Measurements from ENCODE around the gene MLLT3.

MLLT3 gene

DNA sequence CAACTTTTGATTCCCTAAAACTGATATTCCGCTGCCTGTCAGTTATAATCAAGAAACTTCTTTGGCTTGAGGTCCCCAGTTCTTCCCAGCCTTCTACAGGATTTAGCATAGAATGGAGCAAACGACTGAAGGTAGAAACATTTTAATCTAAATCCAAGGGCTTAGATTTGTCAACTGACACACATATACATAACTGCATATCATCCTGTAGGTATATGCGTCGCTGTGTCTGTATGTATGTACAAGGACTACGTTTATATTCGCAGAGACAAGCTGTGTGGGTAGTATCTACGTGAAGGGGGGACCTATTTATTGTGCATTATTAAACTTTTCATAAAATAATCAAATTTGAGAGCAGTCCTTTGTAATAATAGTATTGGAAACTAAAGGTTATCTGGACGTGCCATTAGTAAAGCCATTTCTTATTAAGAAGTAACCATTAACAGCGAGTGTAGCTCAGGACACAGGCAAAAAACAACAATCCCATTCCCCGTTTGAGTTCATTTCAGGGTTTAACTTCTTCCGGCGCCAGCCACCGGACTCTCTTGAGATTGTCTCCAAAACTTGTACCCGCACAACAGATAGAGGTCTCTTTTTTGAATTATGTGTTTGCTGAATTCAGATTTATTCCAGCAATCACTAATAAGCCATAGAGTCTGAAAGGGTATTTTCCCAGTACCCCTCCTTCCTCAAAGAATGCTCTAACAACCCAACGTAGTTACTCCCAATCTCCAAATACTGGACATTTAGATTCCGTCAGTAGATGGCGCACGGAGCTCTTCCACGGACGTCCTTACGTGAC is 2.1 kb upstream of the MLLT3 start:
- DNase-seq = peak; percentile 87 to 89 (median 89)

DNA sequence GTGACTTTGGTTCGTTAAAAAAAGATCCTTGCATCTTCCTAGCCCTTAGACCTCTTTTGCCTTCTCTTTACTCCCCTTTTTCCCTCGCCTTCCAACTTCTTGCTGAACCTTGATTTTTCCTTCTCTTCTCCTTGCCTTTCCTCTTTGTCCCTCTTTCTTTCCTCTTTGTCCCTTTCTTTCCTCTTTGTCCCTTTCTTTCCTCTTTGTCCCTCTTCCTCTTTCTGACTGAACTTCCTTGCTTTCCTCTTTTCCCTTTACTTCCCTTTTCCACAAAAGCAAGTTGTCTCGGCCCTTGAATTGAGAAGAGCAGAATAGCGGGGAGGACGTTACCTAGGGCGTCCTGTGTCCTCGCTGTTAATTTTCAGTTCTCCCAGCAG is 1.4 kb upstream of the MLLT3 start:
- peak in 2 of 3 donors; percentile 26 to 49 for DNase-seq

DNA sequence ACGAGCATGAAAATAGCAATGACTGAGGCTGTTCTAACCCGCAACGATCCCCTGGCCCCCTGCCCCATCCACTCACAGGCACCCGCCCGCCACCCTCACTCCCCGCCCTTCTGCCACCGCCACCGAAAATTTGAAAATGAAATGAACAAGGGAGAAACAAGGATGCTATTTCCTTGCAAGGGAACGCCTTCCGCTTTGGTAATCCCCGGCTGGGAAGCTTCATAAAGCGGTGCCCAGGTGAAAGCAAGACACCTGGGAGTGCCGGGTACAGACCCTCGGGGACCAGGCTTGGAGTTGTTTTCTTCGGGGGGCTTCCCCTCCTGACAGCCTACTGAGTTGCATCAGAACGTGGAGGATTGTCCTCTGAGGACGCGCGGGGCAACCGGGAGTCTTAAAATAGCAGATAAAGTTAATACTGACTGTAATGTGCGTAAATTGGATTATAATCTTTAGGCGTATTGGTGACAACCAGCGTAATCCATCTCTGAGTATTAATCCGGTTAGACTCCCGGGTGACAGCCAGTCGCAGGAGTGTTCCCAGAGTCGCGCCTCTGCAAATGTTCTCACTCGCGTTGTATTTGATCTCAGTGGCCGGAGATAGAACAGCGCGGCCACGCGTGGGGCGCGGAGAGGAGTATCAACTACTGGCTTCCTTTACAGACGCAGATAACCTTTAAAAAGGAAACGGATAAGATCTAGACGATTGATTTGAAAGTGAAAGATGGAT is 885 bp upstream of the MLLT3 start:
- DNase-seq = peak in 2 of 3 donors; percentile 29 to 32

DNA sequence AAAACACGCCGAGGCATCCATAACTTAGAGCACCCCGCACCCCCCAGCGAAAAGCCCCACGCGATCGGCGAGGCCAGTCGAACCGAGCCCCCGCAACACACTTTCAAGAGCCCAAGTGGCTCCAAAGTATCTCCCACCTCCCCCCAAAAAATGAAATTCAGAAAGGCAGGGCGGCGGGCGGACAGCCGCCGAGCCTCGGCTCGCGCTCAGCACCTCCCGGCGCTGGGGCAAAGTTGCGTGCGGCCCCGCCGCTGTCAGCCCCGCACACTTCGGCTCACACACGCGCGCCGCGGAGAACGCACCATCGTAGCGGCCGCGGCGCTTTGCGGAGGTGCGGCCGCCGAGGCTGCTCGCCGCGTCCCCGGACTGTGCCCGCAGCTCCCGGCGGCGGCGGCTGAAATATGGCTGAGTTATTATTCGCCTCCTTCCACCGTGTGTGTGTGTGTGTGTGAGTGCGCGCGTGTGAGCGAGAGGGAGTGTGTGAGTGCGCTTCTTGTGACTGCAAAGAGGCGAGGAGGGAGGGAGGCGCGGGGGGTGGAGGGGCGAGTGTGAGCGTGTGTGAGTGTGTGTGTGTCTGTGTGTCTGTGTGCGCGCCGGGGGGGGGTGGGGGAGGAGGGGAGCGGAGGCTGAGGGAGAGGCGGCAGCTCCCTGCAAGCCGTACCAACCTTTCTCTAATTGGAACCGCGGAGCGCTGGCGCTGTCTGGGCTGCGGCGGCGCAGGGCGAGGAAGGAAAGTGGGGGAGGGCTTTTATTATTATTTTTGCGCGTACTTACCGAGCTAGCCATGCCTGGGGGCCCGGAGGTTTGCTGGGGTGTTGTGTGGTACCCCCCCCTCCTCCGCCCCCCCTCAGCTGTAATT is 599 bp downstream of the MLLT3 start:
- peak; percentile 52 to 71 (median 55) for DNase-seq

DNA sequence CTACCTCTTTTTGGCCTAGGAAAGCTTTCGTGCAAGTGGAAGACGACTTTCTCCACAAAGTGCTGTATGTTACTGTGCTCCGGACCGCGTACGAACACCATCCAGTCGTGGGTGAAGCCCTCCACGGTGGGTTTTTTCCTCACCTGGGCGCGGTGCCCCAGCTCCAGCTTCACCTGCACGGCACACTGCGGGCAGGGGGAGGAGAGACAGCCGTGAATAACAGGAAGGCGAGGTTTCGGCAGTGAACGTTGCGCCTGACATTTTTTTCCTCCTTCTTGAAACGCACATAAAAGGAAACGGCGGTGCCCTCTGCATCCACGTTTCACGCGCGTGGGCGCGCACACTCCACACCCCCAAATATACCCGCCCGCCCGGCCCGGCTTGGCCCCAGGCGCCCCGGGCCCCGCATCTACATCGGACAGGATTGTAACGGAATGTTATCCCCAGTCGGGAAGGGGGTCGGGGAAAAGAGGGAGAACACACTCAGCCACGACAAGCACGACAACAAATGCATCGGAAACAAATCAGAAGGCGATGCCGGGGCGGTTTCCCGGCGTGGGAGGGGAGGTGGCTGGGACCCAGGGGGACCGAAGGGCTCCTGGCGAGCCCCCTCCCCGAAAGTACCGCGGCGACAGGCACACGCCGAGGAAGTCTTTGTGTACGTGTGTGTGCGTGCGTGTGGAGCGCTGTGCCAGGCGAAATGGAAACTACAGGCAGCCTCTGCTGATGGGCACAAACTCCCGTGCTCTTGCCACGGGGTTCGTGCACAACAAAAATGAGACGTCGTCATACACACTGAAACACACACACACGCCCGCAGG is 1.4 kb downstream of the MLLT3 start:
- peak; percentile 44 to 68 (median 54) for DNase-seq

DNA sequence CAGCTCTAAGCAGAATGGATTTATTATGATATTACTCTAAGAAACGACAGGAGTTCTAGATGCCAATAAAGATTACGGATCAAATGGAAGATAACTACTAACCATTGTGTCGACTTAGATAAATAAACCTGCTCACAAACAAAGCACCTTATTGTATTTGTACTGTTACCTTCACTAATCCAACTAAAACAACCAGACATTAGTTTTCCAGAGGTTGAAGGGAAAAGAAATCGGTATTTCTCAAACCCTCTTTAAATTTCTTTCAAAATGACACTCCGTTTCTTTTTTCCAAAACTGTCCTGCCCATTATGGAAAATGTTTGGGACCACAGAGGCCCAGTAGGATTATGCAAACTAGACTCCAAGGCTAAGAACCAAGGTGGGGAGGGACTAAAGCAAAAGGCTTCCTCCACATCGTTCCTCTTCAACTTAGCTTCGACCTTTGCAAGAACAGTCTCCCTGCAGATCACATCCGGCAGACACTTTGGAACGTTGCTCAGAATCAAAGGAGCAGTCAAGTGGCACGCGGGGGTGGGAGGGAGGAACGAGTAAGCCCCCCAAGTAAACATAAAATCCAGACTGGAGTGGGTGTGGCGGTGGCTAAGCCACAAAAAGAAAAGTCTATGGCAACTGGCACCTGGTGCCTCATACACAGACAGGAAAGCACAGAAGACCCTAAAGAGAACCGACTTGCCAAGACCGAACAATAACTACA is 2.7 kb downstream of the MLLT3 start:
- DNase-seq = no peak

DNA sequence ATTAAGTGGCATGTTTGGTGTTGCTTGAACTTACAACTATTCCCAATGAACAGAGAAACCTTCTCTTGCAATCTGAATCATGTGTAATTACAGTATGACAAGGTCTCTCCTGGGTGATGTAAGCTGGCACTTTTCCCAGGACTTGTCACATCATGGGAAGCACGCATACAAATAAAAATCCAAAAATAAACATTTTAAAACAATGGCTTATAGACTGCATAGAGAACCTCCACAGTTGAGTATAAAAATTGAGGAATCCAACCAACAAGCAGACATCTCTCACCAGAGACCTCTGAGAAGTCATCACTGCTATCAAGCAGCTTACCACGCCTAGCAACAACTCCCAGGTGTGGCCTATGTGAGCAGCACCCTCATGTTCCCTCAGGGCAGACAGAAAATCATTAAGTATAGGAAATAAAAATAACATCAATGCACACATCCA is 3.9 kb downstream of the MLLT3 start:
- peak; percentile 37 to 47 (median 46) for DNase-seq

DNA sequence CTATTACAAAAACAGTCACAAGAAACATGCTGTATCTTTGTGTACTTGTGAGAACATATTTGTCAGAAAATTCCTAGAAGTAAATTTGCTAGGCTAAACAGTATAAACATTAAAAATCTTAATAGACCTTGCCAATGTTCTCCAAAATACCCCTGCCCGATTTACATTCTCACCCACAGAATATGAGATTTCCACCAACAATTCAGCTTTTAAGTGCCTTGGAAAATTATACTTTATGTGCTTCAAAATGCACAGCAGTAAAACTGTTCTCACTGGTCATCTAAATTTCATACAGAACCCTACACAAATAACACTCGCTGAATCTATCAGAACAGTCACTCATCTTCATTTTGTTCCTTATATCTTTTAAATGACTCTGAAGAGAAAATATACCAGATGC is 5.5 kb downstream of the MLLT3 start:
- DNase-seq = no peak

DNA sequence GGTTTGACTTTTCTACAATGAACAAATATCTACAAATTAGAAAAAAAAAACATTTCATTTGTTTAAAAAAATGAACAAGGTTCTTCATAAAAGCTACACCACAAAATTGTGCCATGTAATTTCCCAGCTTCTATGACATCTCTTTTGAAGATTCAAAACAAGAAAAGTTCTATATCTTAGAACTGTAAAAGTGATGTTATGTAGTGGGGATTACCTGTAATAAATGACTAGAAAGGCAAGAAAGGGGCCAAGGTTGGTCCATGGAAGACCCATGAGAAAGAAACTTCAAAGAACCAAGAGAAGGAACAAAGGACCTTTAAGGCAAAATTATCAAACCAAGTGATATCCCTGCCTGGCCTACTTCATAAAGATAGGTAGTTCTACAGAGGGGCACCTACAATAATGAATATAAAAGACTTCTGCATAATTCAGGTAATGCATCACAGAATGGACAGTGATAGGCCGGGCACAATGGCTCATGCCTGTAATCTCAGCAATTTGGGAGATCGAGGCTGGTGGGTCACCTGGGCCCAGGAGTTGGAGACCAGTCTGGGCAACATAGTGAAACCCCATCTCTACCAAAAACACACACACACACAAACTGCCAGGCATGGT is 7.6 kb downstream of the MLLT3 start:
- DNase-seq = no peak

DNA sequence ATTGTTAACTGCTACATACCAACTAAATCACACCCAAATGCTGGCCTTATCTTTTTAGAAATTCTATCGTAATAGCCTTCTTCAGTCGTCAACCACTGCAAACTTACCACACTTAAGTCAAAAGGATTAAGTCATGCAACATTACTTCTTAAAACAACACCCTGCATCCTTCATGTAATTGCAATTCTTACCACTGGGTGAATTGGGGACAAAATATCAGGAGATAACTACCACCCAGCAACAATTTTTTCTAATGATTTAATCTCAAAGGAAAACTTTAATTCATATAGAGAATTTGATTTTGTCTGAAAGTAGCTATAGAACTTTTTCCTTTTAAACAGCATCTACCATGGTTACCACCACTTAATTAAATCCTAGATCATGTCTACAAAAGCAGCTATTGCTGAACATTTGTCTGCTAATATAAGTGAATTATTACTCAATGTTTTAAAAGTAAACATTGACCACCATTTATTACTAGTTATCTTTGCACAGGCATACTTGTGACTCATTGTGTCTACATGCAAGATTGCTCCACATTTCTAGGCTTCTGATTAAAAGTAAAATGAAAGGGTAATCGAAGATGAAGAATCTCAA is 10.5 kb downstream of the MLLT3 start:
- DNase-seq = peak in 2 of 3 donors; percentile 34 to 41

DNA sequence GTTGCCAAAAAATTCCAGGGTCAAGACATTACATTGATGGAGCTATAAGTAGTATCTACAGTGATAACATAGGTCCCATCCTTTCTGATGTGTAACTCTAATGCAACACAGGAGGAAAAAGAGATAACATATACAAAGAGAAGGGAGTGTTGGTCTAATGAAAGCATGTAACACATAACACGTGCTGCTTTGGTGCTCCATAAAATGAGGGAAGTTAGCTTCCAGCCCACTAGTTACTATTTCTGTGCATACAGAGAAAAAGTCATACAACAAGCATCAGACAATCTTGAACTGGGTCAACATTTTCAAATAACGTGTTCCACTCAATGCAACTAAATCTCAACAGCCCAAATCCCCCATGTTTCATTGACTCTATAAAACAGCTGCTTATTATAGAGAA is 11.7 kb downstream of the MLLT3 start:
- DNase-seq = no peak

DNA sequence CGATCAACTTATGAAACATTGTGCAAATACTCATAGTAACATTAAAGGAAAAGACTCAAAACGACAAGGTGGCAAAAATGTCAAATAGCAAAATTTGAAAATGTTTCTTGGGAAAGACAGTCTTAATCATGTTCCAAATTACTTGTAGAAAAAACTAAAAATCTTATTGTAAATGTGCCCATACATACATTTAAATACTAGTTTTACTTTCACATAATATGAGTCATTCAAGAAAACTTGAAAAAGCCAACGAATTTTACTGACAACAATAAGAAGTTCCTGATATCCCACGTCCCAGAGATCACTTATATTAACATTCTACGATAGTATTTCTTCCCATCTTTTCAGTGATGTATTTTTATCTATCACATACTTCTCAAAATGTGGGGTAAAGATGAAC is 13.7 kb downstream of the MLLT3 start:
- peak in 1 of 3 donors; percentile 35 for DNase-seq

DNA sequence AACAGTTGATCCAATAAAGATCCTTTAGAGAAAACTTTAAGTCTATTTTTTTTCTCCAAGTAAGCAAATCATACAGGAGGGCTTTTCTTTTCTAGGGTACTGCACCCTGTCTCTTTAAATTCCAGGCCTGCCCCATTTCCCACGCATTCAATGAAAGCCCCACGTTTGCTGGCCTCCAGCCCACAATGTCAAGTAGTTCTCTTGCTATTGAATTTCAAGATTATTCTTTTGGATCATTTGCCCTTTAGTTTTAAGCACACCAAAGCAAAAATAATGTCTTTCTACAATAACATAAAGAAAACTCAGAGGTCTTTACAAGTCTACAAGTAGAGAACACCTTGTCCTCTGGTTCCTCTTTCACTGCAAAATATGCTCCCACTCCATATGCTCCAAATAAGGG is 15.6 kb downstream of the MLLT3 start:
- DNase-seq = no peak

DNA sequence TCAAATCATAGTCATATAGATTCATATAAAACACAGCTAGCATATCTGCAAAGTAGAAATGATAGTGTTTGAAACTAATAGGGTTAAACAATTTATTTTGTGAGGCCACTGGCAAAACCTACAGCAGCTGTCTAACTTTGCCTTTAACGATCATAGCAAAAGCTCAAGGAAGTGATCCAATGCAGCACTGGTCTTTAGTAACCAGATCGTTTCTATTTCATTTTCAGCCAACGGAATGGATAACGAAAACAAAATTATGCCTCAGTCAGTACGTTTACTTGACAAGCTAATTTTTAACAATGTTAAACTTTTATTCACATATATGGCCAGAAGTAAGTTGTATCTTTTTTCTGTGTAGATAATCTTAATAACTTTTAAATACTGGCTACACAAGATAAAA is 17.7 kb downstream of the MLLT3 start:
- DNase-seq = peak; percentile 50 to 73 (median 65)

DNA sequence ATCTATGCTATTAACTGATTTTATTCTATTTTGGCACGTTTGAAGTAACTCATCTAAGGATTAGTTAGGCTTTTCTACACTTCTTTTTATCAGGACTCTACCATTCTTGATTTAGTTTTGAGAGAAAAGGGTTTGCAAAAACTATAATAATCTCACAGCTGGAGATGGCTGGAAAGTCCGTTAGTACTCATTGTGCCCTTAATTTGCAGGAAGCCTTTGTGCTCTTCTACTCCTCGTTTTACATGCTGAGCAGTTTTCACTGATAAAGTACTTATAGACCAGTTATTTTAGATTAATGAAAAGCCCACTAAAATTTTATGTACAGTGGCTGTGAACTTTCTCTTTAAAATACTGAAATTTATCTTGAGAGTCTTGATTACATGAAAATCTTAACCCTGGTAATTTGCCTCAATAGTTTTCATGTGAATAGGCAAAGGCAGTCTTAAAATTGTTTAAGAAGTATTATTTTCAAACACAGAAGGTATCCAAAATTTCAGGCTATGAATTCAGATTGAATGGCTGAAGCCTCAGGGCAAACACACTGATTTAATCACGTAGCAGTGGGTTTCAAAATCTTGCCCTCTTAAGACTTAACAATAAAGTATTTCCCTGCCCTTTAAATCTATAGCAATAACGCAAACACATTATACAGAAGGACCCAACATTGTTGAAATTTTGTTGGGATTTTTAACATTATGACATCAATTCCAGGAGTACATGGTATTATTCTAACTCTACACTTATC is 18.6 kb downstream of the MLLT3 start:
- DNase-seq = no peak

DNA sequence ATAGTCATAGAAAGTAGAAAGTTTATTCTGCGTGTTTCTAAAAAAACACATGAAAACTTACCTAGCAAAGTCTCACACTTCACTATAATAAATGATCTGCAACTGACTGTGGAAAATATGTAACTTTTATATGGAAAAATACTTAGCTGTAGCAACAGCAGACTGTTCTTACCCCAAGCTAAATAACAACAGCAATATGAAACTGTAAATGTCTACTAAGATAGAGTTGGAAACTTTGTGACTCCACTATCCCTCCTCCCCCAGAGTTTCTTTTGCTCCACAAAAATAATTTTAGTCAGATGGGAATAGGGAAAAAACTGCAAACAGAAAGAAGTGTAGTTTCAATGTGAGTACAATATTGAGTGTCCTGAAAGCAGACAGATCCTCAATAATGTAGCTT is 21.0 kb downstream of the MLLT3 start:
- DNase-seq = no peak

DNA sequence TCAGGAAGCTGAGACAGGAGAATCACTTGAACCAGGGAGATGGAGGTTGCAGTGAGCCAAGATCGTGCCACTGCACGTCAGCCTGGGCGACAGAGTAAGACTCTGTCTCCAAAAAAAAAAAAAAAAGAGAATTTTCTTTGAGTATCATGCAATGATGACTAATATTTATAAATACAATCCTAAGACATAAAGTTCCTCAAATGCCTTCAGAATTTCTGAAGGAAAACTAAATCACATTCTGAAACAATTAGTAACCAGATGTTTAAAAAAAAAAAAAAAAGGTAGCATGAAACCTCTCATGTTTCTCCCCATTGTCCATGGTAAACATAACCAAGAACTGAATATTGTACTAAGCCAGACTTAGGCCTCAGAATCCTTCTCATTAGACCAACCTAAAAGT is 23.1 kb downstream of the MLLT3 start:
- DNase-seq = peak in 1 of 3 donors; percentile 46

DNA sequence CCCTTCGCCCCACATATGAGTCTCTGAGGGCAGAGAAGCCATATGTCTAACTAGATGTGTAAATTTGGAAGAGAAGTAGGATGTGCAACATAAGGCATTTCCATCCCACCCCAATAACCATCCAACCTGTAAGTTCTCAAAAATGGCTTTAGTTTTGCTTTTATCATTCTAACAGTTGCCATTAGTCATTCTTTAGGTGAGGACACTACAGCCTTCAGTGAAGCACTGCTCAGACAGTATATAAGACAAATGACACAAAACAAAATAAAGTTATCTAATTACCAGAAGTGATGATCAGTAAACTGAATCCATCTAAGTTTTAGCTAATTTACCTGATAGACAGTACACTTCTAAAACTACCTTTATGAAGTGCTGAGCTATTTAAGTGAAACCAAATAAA is 23.9 kb downstream of the MLLT3 start:
- DNase-seq = no peak

DNA sequence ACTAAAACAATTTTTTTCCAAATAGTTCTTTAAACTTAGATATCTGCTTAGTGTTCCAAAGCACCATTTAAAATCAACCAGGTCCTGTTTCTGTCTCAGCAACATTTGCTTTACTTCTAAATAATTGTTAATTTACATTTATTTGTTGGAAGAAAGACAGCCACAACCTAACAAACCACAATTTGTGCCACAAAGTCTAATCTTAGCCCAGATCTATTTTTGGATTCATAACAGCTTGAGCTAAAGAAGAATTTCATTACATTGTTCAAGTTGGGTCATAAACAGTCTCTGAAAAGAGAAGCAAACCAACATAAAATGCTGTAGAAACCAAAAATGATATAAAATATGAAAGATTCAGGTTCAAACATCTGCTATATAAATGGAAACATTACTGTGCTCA is 24.4 kb downstream of the MLLT3 start:
- DNase-seq = no peak

DNA sequence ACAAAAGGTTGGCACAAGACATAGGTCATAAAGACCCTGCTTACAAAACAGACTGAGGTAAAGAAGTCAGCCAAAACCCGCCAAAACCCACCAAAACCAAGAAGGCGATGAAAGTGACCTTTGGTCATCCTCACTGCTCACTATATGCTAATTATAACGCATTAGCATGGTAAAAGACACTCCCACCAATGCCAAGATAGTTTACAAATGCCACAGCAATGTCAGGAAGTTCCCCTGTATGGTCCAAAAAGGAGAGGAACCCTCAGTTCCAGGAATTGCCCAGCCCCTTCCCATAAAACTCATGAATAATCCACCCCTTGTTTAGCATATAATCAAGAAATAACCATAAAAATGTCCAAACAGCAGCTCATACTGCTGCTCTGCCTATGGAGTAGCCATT is 27.7 kb downstream of the MLLT3 start:
- no peak for DNase-seq
